Thyroid gland (tissue), 4 donors: ENCODE data around the gene FGF2. TPM values are rescaled to one million over a fixed set of nuclear protein-coding genes. Genes with fewer than 3 reads are reported as not detected.

Source experiments
- DNase-seq, 2 donors: peaks; one replicate each; pipeline ENCODE4 v3.0.0-alpha.2; 2019
- H3K27ac ChIP-seq, 3 donors: fragments of 200-600 bp; sonication (generic); 1 replicate in 2 of 3; 2 replicates in 1 of 3; pipeline ENCODE4 v1.5.1; 2016 to 2019; ENCODE audit warnings: mild to moderate bottlenecking in 1 of 3, moderate library complexity in 1 of 3
- H3K27me3 ChIP-seq: fragments of 200-600 bp; sonication (generic); one replicate; pipeline ENCODE4 v1.5.1; 2019
- H3K36me3 ChIP-seq, 2 donors: fragments of 200-600 bp; sonication (generic); one replicate each; pipeline ENCODE4 v1.5.1; 2016 to 2019
- H3K4me1 ChIP-seq, 2 donors: fragments of 200-600 bp; sonication (generic); one replicate each; pipeline ENCODE4 v1.5.1; 2017 to 2019
- H3K4me3 ChIP-seq, 3 donors: fragments of 200-600 bp; sonication (generic); replicated peaks in 1 of 3; 1 replicate in 2 of 3; 2 replicates in 1 of 3; pipeline ENCODE4 v1.5.1; 2016; ENCODE audit warnings: mild to moderate bottlenecking in 1 of 3
- H3K9me3 ChIP-seq: fragments of 200-600 bp; sonication (generic); one replicate; pipeline ENCODE4 v1.5.1; 2017
- POLR2A ChIP-seq, 2 donors: fragments of 450-650 bp; IDR thresholded peaks; one replicate each; pipeline ENCODE4 v1.6.1; 2017; ENCODE audit warnings: antibody characterized with exemption in 2 of 2, mild to moderate bottlenecking in 2 of 2, moderate library complexity in 1 of 2
- WGBS, 2 donors: methylation state at CpG; one replicate each; pipeline ENCODE4 v1.1.5; 2017; 5-methylcytosine and 5-hydroxymethylcytosine counted together
- intact Hi-C: fragments of 100-400 bp; cut with DNase I; formaldehyde crosslinking; loops from one replicate; pipeline ENCODE4 v1.15.1; 2023
- total RNA-seq, 4 donors: library from RNA; depleted of rRNA; stranded (reverse); fragments of >200 nt; gene quantifications; one replicate each; pipeline ENCODE4 v1.2.3, GENCODE V29; 2016
- TF ChIP-seq, protein P1 (sequence below), 6 experiments: fragments of 200-600 bp in 3 of 6; fragments of 450-650 bp in 3 of 6; sonication (generic) in 3 of 6; IDR thresholded peaks; one replicate each; pipeline ENCODE4 v1.5.1; 2016 to 2019; ENCODE audit warnings: antibody characterized with exemption in 6 of 6, mild to moderate bottlenecking in 2 of 6, inconsistent platforms in 1 of 6, moderate library complexity in 1 of 6

The FGF2 gene
- total RNA-seq, 4 donors from 2014 or later, result 3.0 to 8.9 (median 3.5) TPM

DNA sequence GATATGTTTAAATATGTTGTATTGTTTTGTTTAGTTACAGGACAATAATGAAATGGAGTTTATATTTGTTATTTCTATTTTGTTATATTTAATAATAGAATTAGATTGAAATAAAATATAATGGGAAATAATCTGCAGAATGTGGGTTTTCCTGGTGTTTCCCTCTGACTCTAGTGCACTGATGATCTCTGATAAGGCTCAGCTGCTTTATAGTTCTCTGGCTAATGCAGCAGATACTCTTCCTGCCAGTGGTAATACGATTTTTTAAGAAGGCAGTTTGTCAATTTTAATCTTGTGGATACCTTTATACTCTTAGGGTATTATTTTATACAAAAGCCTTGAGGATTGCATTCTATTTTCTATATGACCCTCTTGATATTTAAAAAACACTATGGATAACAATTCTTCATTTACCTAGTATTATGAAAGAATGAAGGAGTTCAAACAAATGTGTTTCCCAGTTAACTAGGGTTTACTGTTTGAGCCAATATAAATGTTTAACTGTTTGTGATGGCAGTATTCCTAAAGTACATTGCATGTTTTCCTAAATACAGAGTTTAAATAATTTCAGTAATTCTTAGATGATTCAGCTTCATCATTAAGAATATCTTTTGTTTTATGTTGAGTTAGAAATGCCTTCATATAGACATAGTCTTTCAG, 68.8 kb downstream of the FGF2 start:
- no peak overlapping the region for H3K4me3 ChIP-seq
- no peak overlapping the region for H3K27ac ChIP-seq
- no peak for TF ChIP-seq POLR2A (IDR thresholded peaks at IDR 0.05)
- TF ChIP-seq, protein P1, sequence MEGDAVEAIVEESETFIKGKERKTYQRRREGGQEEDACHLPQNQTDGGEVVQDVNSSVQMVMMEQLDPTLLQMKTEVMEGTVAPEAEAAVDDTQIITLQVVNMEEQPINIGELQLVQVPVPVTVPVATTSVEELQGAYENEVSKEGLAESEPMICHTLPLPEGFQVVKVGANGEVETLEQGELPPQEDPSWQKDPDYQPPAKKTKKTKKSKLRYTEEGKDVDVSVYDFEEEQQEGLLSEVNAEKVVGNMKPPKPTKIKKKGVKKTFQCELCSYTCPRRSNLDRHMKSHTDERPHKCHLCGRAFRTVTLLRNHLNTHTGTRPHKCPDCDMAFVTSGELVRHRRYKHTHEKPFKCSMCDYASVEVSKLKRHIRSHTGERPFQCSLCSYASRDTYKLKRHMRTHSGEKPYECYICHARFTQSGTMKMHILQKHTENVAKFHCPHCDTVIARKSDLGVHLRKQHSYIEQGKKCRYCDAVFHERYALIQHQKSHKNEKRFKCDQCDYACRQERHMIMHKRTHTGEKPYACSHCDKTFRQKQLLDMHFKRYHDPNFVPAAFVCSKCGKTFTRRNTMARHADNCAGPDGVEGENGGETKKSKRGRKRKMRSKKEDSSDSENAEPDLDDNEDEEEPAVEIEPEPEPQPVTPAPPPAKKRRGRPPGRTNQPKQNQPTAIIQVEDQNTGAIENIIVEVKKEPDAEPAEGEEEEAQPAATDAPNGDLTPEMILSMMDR (IDR thresholded peaks at IDR 0.05), result no peak
- H3K27me3 ChIP-seq, result no peaks in the 10 kb centered on the region
- intact Hi-C loops, result no loop called here
- DNase-seq, result no peak
- H3K36me3 ChIP-seq, result peaks cover 0 to 3% of the 10 kb centered on the region in 2 donors
- no peaks in the 10 kb centered on the region for H3K9me3 ChIP-seq
- WGBS, 2 donors, result 64 to 75% methylated on average over 1 of the region's 1 CpG
- peaks cover 8% of the 10 kb centered on the region in 2 donors for H3K4me1 ChIP-seq

- no peaks in the 10 kb centered on the region for H3K9me3 ChIP-seq
- H3K4me3 ChIP-seq, result no peak overlapping the region
- DNase-seq, result no peak
- no peak overlapping the region for H3K27ac ChIP-seq
- no peak for TF ChIP-seq POLR2A (IDR thresholded peaks at IDR 0.05)
- TF ChIP-seq, protein P1 (IDR thresholded peaks at IDR 0.05), result no peak
- H3K36me3 ChIP-seq, result peaks cover 0 to 3% of the 10 kb centered on the region in 2 donors
- intact Hi-C loops, result no loop called here
- H3K4me1 ChIP-seq, result peaks cover 8% of the 10 kb centered on the region in 2 donors
- WGBS, 2 donors, result 94 to 97% methylated on average over 1 of the region's 1 CpG
- no peaks in the 10 kb centered on the region for H3K27me3 ChIP-seq
These were observed 69.6 kb downstream of the FGF2 start for GRCh38 chr4:122896270-122896669.

DNA sequence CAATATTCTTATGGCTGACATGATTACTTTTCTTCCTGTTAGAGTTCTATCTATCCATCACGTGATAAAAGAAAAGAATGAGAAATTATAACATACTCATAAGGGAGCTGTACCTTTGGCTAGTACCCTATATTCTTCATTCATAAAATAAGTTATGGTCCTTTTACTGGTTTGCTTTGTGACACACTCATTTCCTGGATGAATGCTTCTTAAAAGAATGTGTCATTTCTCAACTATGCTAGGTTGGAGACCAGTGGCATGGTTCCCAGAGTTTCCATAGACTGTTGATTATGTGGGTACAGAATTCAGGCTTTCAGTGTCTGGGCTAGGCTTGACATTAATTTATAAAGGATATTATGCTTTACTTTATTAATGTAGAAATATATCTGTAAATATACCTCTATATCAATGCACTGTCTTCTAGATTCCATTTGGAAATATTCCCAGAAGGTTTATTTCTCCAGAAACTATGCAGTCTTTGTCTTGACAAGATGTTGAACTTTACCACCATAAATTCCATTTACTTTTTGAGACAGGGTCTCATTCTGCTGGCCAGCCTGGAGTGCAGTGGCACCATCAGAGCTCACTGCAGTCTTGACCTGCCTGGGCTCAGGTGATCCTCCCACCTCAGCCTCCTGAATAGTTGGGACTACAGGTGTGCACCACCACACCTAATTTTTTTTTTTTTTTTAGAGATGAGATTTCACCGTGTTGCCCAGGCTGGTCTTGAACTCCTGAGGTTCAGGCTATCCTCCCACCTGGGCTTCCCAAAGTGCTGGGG, 71.9 kb downstream of the FGF2 start:
- no peaks in the 10 kb centered on the region for H3K36me3 ChIP-seq
- peak; percentile 52 to 71 for DNase-seq
- H3K9me3 ChIP-seq, result no peaks in the 10 kb centered on the region
- peak overlapping the region in 1 of 3 donors; percentile 29 for H3K27ac ChIP-seq
- WGBS, 2 donors, result 93 to 95% methylated on average over 2 of the region's 2 CpGs
- no peak overlapping the region for H3K4me3 ChIP-seq
- H3K4me1 ChIP-seq, result peaks cover 8% of the 10 kb centered on the region in 2 donors
- intact Hi-C loops, result no loop called here
- TF ChIP-seq, protein P1 (IDR thresholded peaks at IDR 0.05), result no peak
- TF ChIP-seq POLR2A (IDR thresholded peaks at IDR 0.05), result no peak
- H3K27me3 ChIP-seq, result no peaks in the 10 kb centered on the region

DNA sequence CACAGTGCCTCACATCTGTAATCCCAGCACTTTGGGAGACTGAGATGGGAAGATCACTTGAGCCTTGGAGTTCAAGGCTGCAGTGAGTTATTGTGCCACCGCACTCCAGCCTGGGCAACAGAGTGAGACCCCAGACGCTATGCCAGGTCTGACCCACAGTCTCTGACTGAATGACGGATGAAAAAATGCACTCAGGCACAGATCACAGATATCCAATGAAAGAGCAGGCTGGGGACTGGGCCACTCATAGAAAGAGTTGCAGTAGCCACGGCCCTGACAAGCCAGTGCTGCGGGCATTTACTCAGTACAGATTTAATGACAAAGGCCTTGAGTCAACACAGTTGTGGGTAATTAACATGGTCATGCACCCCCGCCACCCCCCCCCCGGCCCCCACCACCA, 73.1 kb downstream of the FGF2 start:
- Histone ChIP-seq H3K4me3 (no peak overlapping the region), H3K36me3 (no peaks in the 10 kb centered on the region), H3K9me3 (no peaks in the 10 kb centered on the region), H3K27ac (no peak overlapping the region), H3K4me1 (peaks cover 8% of the 10 kb centered on the region in 2 donors), H3K27me3 (no peaks in the 10 kb centered on the region)
- DNase-seq, result no peak
- no peak for TF ChIP-seq POLR2A (IDR thresholded peaks at IDR 0.05)
- TF ChIP-seq, protein P1 (IDR thresholded peaks at IDR 0.05), result no peak
- intact Hi-C loops, result no loop called here
- WGBS, 2 donors, result 97 to 98% methylated on average over 6 to 7 of the region's 7 CpGs

GRCh38 chr4:122900314-122900713, 73.7 kb downstream of the FGF2 start:
- Histone ChIP-seq H3K4me1 (peaks cover 8% of the 10 kb centered on the region in 2 donors), H3K27me3 (no peaks in the 10 kb centered on the region), H3K4me3 (no peak overlapping the region), H3K36me3 (no peaks in the 10 kb centered on the region), H3K27ac (no peak overlapping the region), H3K9me3 (no peaks in the 10 kb centered on the region)
- no peak for TF ChIP-seq POLR2A (IDR thresholded peaks at IDR 0.05)
- TF ChIP-seq, protein P1 (IDR thresholded peaks at IDR 0.05), result no peak
- intact Hi-C loops, result no loop called here
- DNase-seq, result no peak
- WGBS, 2 donors, result 89% methylated on average over 3 of the region's 3 CpGs
